GM19099 (cell line): ENCODE results near the gene RNPEP.

Experiments used
- POLR2A ChIP-seq: IDR thresholded peaks from 3 replicates; pipeline ENCODE4 v1.6.1; 2011; ENCODE audit warnings: low read depth; ENCODE audit not compliant: insufficient read length; ENCODE audit errors: extremely low read depth

Gene RNPEP

GRCh38 chr1:201982623-201983379 lies at the start of gene RNPEP:
Gene RNPEP (plus strand): TSS chr1:201982648. CDS start chr1:201982667, 19 bp downstream.
- peak; percentile 76 for TF ChIP-seq POLR2A

- no peak for TF ChIP-seq POLR2A
Measured at GRCh38 chr1:201933840-201934430, 48.5 kb upstream of the RNPEP start.

- no peak for TF ChIP-seq POLR2A
Measured at GRCh38 chr1:201937624-201938213, 44.7 kb upstream of the RNPEP start.

GRCh38 chr1:201938440-201939035 lies 43.9 kb upstream of the RNPEP start:
- TF ChIP-seq POLR2A, result no peak

- no peak for TF ChIP-seq POLR2A
Measured at GRCh38 chr1:201939148-201939547, 43.3 kb upstream of the RNPEP start.

- TF ChIP-seq POLR2A, result no peak
Measured at GRCh38 chr1:201939574-201939973, 42.9 kb upstream of the RNPEP start.

- TF ChIP-seq POLR2A, result no peak
Measured at GRCh38 chr1:201941420-201942128, 40.9 kb upstream of the RNPEP start.

- no peak for TF ChIP-seq POLR2A
Measured at GRCh38 chr1:201942129-201942495, 40.3 kb upstream of the RNPEP start.

- TF ChIP-seq POLR2A, result no peak
Measured at GRCh38 chr1:201944002-201944401, 38.4 kb upstream of the RNPEP start.

- no peak for TF ChIP-seq POLR2A
Measured at GRCh38 chr1:201944639-201945038, 37.8 kb upstream of the RNPEP start.

- TF ChIP-seq POLR2A, result no peak
Measured at GRCh38 chr1:201945157-201945556, 37.3 kb upstream of the RNPEP start.

GRCh38 chr1:201945863-201946223 lies 36.6 kb upstream of the RNPEP start:
- no peak for TF ChIP-seq POLR2A

- no peak for TF ChIP-seq POLR2A
Measured at GRCh38 chr1:201946224-201946908, 36.1 kb upstream of the RNPEP start, which contains the start of gene LMOD1. Gene LMOD1 (minus strand): TSS chr1:201946548. CDS start chr1:201946340, 208 bp downstream.

- no peak for TF ChIP-seq POLR2A
Measured at GRCh38 chr1:201947697-201948008, 34.8 kb upstream of the RNPEP start.

GRCh38 chr1:201949491-201949890 lies 33.0 kb upstream of the RNPEP start:
- TF ChIP-seq POLR2A, result no peak
